Activated CD4-positive, alpha-beta T cell treated with anti-CD3 and anti-CD28 coated beads, Interleukin-2, amount 50 U/mL, for 4 hours (primary cell): ENCODE results near the gene C1QTNF1.

Experiments used
- DNase-seq, 2 experiments: peaks; one replicate each; pipeline ENCODE4 v3.0.0-alpha.2; 2020

Gene C1QTNF1

GRCh38 chr17:79097226-79098055 lies 73.5 kb downstream of the C1QTNF1 start:
- no peak for DNase-seq

GRCh38 chr17:79098282-79098867 lies 74.4 kb downstream of the C1QTNF1 start:
- DNase-seq = no peak
